Measurements from ENCODE around the gene SPECC1. TPM values are rescaled to one million over a fixed set of nuclear protein-coding genes. Genes with fewer than 3 reads are reported as not detected.
"Not testable (repeated sequence)": the region's sequence is repeated elsewhere in the genome, so short reads cannot be mapped to it uniquely, and the experiment has no call there.

SPECC1 gene
- total RNA-seq, 2 donors from 2014 or later: 53.5 to 78.3 TPM

DNA sequence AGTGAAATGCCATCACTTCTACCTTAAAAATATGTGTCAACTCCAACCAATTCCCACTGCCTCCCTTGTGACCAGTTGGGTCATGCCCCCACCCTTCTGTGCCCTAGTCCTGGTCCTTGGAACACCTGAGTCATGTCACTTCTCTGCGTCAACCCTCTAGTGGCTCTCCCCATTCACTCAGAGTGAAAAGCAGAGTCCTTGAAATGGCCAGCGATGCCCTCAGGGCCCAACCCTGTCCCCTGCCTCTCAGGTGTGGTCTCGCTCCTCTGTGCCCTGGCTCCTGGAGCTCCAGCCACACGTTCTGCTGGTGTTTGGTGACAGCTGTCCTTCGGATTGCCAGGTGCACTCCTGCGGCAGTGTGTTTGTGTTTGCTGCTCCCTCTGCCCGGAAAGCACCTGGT lies 89.2 kb downstream of the SPECC1 start:
- no peak overlapping the region for H3K4me3 ChIP-seq
- no peak overlapping the region for H3K27ac ChIP-seq
- H3K9me3 ChIP-seq: no peaks in the 10 kb centered on the region
- intact Hi-C loops (cut with DNase I): no loop called here
- no peak for DNase-seq
- TF ChIP-seq, protein P1, sequence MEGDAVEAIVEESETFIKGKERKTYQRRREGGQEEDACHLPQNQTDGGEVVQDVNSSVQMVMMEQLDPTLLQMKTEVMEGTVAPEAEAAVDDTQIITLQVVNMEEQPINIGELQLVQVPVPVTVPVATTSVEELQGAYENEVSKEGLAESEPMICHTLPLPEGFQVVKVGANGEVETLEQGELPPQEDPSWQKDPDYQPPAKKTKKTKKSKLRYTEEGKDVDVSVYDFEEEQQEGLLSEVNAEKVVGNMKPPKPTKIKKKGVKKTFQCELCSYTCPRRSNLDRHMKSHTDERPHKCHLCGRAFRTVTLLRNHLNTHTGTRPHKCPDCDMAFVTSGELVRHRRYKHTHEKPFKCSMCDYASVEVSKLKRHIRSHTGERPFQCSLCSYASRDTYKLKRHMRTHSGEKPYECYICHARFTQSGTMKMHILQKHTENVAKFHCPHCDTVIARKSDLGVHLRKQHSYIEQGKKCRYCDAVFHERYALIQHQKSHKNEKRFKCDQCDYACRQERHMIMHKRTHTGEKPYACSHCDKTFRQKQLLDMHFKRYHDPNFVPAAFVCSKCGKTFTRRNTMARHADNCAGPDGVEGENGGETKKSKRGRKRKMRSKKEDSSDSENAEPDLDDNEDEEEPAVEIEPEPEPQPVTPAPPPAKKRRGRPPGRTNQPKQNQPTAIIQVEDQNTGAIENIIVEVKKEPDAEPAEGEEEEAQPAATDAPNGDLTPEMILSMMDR (IDR thresholded peaks at IDR 0.05): no peak
- H3K27me3 ChIP-seq: peaks cover 3% of the 10 kb centered on the region
- no peaks in the 10 kb centered on the region for H3K4me1 ChIP-seq
- H3K36me3 ChIP-seq: no peaks in the 10 kb centered on the region
- no peak overlapping the region for H3K9ac ChIP-seq (ENCODE audit: low read depth in 2 of 2, low read length in 2 of 2)

DNA sequence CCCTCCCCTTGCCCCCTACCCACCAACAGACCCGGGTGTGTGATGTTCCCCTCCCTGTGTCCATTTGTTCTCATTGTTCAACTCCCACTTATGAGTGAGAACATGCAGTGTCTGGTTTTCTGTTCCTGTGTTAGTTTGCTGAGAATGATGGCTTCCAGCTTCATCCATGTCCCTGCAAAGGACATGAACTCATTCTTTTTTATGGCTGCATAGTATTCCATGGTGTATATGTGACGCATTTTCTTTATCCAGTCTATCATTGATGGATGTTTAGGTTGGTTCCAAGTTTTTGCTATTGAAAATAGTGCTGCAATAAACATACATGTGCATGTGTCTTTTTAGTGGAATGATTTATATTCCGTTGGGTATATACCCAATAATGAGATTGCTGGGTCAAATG lies 91.6 kb downstream of the SPECC1 start:
- H3K9me3 ChIP-seq; H3K4me1 ChIP-seq; DNase-seq; intact Hi-C loops (cut with DNase I); H3K9ac ChIP-seq (ENCODE audit: low read depth in 2 of 2, low read length in 2 of 2); H3K27ac ChIP-seq; H3K36me3 ChIP-seq; H3K27me3 ChIP-seq; H3K4me3 ChIP-seq: not testable (repeated sequence)

GRCh38 chr17:20103454-20104446 lies 94.6 kb downstream of the SPECC1 start:
- no peak for DNase-seq
- no peak overlapping the region for H3K4me3 ChIP-seq
- H3K27ac ChIP-seq: no peak overlapping the region
- intact Hi-C loops (cut with DNase I): no loop called here
- H3K4me1 ChIP-seq: no peaks in the 10 kb centered on the region
- TF ChIP-seq, protein P1 (IDR thresholded peaks at IDR 0.05): no peak
- H3K9ac ChIP-seq (ENCODE audit: low read depth in 2 of 2, low read length in 2 of 2): no peak overlapping the region
- H3K9me3 ChIP-seq: no peaks in the 10 kb centered on the region
- H3K27me3 ChIP-seq: peaks cover 3% of the 10 kb centered on the region
- no peaks in the 10 kb centered on the region for H3K36me3 ChIP-seq

DNA sequence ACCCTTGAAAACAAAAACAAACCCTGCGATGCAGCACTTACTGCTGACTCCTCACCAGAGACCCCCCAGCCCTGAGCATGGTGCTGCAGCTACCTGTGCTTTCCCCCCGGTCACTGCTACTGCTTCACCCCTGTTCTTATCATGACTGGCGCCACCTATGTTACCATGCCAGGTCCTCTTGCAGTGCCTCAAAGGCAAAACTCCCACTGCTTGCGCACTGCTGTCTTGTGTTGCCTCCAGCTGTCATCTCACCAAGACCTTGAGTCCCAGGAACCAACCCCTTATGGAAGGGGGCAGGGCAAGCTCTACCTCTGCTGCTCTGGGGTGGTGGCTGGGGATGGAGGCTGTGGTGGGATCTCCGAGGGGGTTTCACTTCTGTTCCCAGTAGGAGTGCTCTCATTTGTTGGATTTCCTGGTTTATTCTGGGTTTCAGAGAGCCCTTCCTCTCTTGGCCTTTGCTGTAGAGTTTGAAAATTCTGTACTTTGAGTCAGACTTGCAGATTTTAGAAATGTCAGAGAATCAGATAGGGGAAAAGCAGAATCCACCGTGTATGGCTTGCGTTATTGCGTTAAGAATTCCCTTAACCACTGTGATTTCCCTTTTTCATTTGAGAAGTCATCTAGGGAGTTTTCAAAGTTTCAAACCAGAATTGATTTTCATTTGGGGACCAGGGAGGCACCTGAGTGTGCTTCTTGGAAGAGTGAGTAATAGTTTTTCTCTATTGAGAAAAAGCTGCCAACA lies 96.6 kb downstream of the SPECC1 start:
- H3K36me3 ChIP-seq: no peaks in the 10 kb centered on the region
- intact Hi-C loops (cut with DNase I): no loop called here

GRCh38 chr17:20106446-20106845 lies 97.3 kb downstream of the SPECC1 start:
- intact Hi-C loops (cut with DNase I); H3K27ac ChIP-seq; H3K36me3 ChIP-seq; H3K9ac ChIP-seq (ENCODE audit: low read depth in 2 of 2, low read length in 2 of 2); DNase-seq; H3K4me1 ChIP-seq; H3K9me3 ChIP-seq; H3K4me3 ChIP-seq; H3K27me3 ChIP-seq: not testable (repeated sequence)

More for the DNA sequence above, 96.6 kb downstream of the SPECC1 start:
- no peak for DNase-seq
- Histone ChIP-seq H3K9ac (ENCODE audit: low read depth in 2 of 2, low read length in 2 of 2) (no peak overlapping the region), H3K9me3 (no peaks in the 10 kb centered on the region), H3K27me3 (peaks cover 3% of the 10 kb centered on the region), H3K4me3 (no peak overlapping the region), H3K4me1 (no peaks in the 10 kb centered on the region), H3K27ac (no peak overlapping the region)
- TF ChIP-seq, protein P1 (IDR thresholded peaks at IDR 0.05): no peak

- H3K27ac ChIP-seq: no peak overlapping the region
- no peak for DNase-seq
- no peaks in the 10 kb centered on the region for H3K36me3 ChIP-seq
- H3K4me1 ChIP-seq: no peaks in the 10 kb centered on the region
- no peaks in the 10 kb centered on the region for H3K9me3 ChIP-seq
- H3K9ac ChIP-seq (ENCODE audit: low read depth in 2 of 2, low read length in 2 of 2): no peak overlapping the region
- intact Hi-C loops (cut with DNase I): no loop called here
- TF ChIP-seq, protein P1 (IDR thresholded peaks at IDR 0.05): no peak
- H3K4me3 ChIP-seq: no peak overlapping the region
- no peaks in the 10 kb centered on the region for H3K27me3 ChIP-seq
Measured at GRCh38 chr17:20109076-20109475, 99.9 kb downstream of the SPECC1 start.
